Suppressor macrophage treated with lipopolysaccharide for 4 hours (primary cell): ENCODE measurements around the gene PLAA.

Experiments
- DNase-seq: peaks from one replicate; pipeline ENCODE4 v3.0.0-alpha.2; 2020

Gene PLAA

DNA sequence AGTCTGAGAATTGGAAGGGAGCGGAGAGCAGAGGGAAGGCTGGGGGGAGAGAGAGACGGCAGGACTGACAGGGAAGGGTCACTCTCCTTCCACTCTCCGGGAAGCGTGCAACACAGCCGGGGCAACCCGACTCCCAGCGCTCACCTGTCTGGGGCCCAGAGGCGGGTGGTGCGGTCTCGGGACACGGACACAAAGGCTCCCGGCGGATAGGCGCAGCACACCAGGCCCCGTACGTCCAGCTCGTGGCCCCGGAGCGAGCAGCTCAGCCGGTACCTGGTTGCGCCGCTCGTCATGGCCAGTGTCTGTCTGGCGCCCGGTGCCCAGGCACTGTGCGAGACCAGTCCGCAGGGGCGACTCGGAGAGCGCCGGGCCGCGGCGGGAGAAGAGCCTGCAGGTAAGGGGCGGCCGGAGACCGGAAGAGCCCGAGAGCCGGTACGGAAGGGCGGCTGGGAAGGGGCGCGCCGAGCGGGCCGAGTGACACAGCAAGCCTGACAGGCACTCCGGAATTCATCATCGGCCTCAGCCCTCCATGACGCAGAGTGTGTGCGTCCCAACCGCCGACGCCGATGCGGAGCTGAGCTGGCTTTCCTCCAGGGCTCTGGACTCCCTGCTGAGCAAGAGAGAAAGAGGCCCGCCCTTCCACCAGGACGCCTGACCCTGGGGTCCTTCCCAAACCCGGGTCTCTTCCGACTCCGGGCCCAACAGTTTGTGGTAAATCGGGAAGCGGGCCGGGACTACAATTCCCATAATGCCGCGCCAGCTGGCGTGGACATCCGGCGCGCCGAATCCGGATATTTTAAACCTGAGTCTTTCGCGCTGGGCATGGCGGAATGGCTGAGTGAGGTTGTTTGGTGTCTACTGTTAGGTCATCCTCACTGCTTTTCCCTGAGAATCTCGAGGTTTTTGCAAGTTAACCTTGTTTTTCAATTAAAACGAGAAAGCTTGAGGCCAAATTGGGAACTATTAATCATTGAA is at the start of gene PLAA:
Gene PLAA (minus strand): TSS at position 490 of the 975 bp plus-strand sequence. CDS start 197 bp downstream, at position 293.
- peak; percentile 95 for DNase-seq

DNA sequence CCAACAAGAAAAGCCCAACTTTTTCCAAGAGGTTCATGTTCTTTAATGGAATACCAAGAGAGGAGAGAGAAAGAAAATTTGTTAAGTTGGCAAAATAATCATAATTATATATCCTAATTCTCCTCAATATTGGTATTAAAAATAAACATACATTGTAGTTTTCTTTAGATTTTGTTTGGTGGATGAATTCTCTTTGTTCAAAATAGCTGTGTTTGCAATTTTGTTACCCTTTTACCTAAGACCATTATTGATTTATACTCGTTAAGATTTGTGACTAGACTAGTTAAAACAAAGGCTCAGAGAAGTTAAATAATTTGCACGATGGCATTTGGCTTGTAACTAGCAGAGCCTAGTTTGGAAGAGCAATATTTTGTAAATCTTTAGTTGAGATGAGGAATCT is 48.8 kb upstream of the PLAA start:
- no peak for DNase-seq

DNA sequence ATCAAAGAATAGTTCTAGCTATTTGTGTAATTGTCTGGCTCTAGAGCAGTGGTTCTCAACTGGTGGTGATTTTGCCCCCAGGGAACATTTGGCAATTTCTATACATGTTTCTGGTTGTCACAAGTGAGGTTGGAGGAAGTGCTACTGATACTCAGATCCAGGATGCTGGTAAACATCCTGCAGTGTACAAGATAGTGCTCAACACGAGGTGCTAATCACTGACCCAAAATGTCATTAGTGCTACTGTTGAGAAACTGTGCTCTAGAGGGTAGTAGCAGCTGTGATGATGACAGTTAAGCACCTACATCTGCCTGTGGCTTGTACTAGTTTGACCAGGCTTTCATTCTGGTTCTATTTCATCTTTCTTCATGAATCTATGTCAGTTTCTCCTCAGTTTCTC is 36.3 kb upstream of the PLAA start:
- DNase-seq = no peak

DNA sequence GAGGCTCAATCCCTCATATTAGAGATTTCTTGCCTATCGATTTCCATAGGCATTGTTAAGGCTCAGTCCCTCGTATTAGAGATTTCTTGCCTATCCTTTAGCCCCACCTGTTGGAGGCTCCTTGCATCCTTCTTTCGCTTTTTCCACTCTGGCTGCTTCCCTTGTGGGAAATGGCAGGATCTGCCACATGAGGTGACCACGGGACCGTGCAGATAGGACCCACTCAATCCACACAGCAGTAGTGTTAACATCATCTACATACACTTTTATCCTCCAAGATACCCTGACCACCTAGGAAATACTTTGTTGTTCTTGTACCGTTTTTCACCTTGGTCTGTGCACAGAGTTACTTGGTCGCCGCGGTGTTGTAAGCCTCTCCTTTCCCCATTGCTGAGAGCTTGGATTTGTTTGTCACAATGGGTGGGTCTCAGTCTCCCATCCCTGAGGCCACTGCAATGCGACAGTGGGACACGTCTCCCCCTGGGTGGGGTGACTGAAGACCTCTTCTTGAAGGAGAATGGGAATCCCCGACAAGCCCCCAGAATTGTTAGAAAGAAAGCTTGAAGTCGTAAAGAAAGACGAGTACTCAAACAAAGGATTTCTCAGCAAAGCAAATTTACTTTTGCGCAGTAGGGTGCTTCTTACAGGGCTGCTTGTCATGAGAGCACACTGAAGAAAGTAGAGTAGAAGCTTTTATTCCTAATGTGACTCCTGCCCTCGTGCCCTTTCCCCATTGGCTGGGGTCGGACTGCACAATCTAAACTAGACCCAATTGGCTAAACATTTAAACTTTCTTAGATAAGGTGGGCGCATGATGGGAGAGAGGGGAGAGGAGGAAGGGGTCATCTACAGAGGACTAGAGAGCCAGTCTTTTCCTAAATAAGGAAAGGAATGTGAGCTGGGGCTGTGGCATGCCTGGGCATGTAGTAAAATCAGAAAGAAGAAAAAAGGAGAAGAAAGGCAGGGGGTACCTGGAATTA is 29.0 kb upstream of the PLAA start:
- peak; percentile 67 for DNase-seq

DNA sequence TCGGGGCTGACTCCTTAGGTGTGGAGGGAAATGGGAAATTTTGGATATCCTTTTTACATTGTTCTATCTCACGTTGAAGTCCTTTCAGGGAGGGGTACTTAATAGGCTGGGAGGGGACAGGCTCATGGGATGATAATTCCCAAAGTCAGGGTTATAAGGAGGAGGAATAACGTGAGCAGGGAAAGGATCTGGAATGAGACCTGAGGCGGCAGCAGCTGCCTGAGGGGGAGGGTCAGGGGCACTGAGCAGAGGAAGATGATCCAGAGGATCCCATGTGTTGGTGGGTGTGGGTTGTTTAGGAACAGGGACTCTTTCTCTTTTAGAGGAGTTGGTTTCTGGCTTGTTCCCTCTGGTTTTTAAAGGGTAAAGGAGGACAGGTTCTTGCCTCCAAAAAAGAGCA is 27.9 kb upstream of the PLAA start:
- no peak for DNase-seq

DNA sequence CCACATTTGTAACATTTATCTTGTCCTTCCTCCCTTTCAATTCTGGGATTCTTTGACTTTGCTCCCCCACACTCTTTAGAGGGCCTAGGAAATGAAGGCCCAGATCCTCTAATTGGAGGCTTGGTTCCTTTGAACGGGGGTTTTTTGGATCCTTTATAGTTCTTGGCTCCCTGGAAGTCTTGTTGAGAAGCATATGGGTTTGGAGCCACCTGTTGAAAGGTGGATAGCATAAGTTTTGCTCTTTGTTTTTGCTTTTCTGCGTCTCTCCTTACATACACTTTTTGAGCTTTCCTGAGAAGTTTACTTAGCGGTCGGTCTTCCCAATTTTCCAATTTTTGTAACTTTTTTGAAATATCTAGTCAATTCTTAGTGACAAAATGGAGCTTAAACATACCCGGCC is 26.9 kb upstream of the PLAA start:
- DNase-seq = no peak

DNA sequence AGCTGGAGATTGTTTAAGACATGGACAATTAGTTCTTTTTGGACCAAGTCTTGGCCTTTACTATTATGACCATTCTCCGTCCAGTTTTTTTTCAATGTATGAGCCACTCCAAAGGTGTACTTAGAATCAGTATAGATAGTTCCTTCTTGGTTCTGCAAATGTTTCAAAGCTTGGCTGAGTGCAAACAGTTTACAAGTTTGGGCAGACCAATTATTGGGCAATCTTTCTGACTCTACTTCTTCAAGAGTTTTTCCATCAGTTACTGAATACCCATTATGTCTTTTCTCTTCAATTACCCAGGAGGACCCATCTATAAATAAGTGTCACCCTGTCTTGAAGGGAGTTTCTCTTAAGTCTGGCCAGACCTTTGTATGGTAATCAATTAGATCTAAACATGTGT is 24.7 kb upstream of the PLAA start:
- DNase-seq = no peak

DNA sequence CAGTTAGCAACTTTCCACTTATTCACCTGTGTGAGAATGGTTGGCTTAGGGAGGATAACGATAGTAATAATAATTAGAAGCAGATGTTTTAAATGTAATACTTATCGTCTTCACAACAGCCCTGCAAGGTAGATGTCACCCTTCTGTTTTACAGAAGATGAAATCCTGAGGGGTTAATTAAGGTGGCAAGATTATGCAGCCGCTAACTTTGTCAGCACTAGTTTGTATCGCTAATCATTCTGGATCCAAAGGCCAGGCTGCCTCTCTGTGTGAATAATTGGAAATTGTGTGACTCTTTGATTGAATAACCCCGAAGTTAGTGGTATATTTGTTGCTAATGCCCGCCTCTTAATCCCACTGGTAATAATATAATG is 9.8 kb upstream of the PLAA start:
- DNase-seq = no peak

DNA sequence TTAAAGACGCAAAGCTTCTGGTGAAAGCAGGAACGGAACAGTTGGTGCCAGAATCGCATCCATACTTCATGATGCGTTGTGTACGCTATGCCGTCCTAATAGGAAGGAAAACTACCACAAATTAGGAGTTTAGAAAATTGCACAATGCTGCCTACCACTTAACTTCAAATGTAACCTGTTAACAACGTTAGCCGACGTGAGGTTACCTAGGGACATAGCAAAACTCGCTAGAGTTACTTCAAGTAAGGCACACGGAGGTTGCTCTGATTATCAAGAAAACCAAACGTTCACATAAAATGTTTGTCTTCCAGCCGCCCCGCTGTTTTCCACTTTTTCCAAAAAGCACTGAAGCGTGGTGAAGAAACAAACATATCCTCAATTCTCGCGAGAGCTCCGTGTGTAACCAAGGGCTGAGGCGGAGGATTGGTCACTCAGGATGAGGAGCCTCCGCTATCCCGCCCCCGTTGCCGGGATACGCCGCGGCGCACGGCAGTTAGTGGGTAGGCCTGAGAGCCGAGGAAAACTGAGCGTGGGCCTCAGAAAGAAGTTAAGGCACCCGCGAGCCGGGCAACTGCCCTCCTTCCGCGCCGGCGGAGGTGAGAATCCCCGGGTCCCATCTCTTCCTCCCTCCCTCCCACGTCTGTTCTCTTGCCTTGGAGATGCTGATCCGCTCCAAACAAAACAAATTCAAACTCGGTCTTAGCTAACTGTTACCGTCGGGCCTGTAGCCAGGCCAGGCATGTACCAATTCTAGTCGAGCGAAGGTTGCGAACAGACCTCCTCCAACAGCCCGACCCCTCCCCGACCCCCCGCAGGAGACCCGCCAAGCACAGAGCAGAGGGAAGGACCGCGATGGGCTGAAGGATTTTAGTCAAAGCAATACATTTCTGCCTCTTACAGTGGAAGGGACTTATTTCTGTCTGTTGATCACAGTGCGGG is 9.1 kb upstream of the PLAA start, which contains the start of gene IFT74:
Gene IFT74 (plus strand): TSS at position 492 of the 939 bp plus-strand sequence. CDS start 5,556 bp downstream, outside the sequence.
- DNase-seq = peak; percentile 99

DNA sequence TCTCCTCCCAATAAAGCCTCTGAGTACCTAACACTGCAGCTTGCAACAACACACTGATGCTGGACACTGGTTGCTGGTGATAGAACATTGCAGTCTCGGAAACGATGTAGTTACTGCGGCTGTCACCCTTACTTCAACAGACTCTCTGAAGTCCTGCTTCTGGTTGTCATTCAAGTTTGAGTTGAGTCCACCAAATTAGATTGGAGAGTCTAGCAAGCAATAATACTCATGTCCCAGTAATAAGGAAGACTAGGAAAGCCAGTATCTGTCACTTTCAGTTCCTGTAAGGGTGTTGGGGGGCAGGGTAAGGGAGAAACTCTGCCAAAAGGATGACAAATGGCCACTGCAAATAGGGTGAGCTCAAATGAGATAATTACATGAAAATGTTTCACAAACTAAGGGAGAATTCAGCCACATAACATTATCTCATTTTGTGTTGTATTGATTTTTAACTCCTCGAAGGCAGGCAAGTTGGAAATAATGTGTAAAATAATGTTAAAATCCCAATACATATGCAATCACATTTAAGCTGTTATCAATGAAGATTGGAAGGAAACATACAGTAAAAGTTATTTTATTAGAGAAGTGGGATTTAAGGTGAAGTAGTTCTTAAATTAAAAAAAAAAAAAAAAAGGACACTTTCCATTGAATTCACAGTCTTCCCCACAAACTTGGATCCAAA is 8.3 kb upstream of the PLAA start:
- DNase-seq = peak; percentile 93

DNA sequence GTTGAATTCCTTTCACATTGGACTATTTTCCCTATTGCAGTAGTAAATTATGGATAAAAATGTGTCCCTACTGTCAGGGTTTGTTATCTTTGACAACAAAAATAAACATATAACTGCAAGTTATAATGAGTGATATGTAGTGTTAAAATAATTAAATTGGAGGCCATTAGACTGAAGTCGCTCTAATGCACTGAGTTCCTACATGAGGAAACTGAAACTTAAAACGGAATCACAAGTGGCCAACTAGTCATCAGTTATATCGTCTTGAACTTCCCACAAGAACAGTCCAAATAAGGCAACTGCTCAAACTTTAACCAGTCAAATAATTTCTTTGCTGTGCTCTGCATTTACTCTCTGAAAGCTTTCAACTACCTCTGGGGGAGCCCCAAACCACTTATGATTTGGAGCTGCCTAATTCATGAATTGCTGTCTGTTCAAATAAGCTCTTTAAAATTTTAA is 7.0 kb upstream of the PLAA start:
- peak; percentile 94 for DNase-seq

DNA sequence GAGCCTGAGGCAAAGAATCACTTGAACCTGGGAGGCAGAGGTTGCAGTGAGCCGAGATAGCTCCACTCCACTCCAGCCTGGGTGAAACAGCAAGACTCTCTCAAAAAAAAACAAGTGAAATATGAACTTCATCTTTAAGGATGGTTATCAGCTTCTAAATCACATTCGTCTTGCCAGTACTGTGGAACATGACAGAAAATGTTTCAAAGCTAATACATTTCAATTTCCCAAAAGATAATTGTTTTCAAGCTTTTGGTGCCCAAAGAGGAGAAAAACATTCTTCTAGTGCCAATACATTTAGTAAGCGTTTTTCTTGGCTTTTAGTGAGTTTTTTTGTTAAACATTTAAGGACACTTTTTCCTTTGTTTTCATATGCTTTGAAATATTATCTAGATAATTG is 4.8 kb upstream of the PLAA start:
- DNase-seq = no peak

DNA sequence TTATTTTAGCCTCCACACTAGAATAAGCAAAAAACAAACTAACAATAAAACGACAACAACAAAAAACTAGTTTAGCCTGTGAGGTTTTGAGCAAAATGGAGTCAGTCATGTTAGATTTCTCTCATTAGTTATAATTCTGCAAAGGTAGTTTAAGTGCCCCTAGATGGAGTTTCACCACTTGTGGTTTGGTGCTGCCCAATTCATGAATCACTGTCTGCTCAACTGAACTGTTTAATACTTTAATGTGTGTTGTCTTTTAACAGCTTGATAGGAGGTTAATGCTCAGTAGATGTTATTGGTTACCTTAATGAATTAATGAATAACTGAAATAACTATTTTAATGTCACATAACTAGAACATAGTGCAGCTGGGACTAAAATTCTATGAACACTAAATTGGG is 3.5 kb upstream of the PLAA start:
- DNase-seq = no peak

DNA sequence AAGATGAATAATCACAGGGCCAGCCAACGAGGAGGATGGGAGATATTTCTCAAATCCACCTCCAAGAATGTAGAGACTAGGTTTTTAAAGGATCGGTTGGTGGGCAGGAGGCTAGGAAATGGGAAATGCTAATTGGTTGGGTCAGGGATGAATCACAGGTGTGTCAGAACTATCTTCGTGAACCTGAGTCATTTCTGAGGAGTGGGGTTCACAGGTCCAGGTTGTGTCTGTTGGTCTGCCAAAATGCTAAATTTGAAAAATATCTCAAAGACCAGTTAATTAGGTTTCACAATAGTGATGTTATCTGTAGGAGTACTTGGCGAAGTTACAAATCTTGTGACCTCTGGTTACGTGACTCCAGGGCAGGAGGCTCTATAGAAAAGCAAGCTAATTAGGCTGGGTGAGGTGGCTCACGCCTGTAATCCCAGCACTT is 2.6 kb upstream of the PLAA start:
- no peak for DNase-seq

DNA sequence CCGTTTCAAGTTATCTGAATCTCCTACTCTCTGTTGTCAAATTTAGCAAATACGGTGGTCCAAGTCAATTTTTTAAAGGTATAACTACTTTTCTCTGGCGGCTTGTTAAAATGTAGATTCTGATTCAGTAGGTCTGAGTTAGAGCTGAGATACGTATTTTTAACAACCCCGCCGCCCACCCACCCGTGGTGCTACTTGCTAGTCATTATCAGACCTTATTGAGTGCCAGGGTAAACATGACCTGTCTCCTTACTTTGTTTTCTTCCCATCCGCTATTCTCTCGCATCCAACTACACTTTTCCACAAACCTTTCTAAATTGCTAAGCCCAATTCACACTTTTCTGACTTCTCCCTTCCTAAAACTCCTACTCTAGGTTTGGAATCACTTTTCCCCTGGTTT is 694 bp upstream of the PLAA start:
- no peak for DNase-seq

DNA sequence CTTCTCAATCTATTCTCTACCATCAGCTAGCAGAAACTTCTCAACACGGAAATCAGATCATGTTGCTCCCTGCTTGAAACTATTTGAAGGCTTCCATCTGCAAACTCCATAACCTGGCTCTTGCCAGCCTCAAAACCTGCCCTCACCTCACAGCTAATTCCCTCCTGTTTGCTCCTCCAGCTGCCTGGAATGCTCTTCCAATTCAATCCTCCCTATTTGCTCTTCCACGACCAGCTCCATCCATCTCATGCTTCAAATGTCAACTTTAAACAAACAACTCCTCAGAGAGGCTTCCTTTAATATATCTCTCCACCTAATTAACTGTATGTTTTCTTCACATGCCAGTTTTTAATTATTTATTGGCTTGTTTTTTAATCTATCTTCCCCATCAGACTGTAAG is 1.5 kb downstream of the PLAA start:
- DNase-seq = no peak

DNA sequence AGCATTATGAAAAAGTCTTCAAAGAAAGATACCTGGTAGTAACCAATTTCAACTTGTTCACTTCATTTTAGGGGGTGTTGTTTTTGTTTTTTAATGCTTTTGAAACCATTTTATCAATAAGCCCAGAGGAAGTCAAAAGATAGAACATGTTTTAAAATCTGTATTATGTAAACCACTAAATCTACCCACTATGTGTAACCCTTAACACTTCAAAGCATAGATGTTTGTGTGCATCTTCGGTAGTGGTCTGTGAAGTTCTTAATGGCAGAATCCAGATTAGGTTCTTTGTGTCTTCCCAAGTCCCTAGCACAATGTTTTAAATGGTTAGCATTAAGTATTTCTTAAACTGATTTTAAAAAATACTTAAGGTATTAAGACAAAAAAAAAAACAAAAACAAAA is 6.3 kb downstream of the PLAA start:
- DNase-seq = no peak

DNA sequence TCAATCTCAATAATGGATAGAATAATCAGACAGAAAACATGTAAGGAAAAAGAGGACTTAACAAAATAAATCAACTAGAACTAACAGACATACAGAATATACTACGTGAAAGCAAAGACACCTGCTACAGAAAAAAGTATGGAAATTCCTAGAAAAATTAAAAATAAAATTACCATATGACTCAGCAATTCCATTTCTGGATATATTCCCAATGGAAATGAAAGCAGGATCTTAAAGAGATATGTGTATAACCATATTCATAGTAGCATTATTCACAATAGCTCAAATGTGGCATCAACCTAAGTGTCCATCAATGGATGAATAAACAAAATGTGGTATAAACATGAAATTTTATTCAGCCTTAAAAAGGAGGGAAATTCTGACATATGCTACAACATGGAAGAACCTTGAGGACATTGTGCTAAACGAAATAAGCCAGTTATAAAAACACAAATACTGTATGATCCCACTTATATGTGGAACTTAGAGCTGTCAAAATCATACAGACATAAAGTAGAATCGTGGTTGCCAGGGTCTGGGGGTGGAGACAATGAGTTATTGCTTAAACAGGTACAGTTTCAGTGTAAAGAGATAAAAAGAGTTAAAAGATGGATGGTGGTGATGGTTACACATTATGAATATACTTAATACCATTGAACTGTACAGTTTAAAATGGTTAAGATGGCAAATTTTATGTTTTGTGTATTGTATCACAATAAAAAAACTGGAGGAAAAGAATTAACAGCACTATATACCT is 6.9 kb downstream of the PLAA start:
- no peak for DNase-seq

DNA sequence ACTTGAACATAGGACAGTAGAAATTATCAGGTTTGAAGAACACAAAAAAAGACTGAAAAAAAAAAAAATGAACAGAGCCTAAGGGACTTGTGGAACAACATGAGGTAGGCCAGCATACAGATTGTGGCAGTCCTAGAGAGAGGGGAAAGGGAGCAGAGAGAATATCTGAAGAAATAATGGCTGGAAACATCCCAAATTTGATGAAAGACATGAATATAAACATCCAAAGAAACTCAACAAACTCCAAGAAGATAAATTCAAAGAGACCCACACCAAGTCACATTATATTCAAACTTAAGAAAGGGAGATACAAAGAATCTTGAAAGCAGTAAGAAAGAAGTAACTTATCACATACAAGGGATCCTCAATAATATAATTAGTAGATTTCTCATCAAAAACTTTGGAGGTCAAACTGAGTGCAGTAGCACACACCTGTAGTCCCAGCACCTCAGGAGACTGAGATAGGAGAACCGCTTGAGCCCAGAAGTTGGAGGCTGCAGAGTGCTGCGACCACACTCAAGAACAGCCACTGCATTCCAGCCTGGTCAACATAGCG is 9.1 kb downstream of the PLAA start:
- DNase-seq = no peak

DNA sequence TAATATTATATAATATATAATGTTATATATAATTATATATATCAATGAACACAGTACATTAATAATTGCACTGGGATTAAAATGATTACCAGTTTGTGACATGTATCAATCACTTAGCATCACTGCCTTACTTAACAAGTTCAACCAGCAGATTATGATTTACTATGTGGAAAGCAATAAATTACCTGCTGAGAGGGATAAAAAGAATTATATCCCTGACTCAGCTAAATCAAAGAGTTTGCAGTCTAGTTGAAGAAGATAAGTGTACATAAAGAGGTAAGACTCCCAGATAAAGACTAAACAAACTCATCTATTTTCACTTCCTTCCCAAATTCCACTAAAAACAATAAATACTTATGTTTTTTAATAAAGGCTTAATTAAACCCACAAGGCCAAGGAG is 11.2 kb downstream of the PLAA start:
- DNase-seq = no peak
